GM23248 (cell line): ENCODE measurements around the gene NLGN4Y. TPM values are rescaled to one million over a fixed set of nuclear protein-coding genes. Genes with fewer than 3 reads are reported as not detected.

Experiments used
- DNase-seq: peaks from one replicate; pipeline ENCODE4 v3.0.0-alpha.2; 2015
- H2AFZ ChIP-seq: fragments of 200-600 bp; sonication (generic); 2 replicates; pipeline ENCODE4 v1.6.1; 2016; ENCODE audit warnings: antibody characterized with exemption
- H3F3A ChIP-seq: fragments of 200-600 bp; sonication (generic); 2 replicates; pipeline ENCODE4 v1.6.1; 2016; ENCODE audit warnings: mild to moderate bottlenecking, antibody characterized with exemption, mixed run types; ENCODE audit not compliant: insufficient read depth
- H3K27ac ChIP-seq: fragments of 200-600 bp; sonication (generic); 2 replicates; pipeline ENCODE4 v1.5.1; 2016; ENCODE audit warnings: mild to moderate bottlenecking
- H3K27me3 ChIP-seq: fragments of 200-600 bp; sonication (generic); replicated peaks from 2 replicates; pipeline ENCODE4 v1.6.1; 2016; ENCODE audit warnings: mild to moderate bottlenecking; ENCODE audit not compliant: insufficient read depth
- H3K36me3 ChIP-seq: fragments of 200-600 bp; sonication (generic); 2 replicates; pipeline ENCODE4 v1.6.1; 2016; ENCODE audit warnings: low read depth, mild to moderate bottlenecking
- H3K4me1 ChIP-seq: fragments of 200-600 bp; sonication (generic); 2 replicates; pipeline ENCODE4 v1.6.1; 2016; ENCODE audit warnings: mild to moderate bottlenecking; ENCODE audit not compliant: insufficient read depth
- H3K4me2 ChIP-seq: fragments of 200-600 bp; sonication (generic); one replicate; pipeline ENCODE4 v1.6.1; 2016; ENCODE audit warnings: mild to moderate bottlenecking; ENCODE audit not compliant: unreplicated experiment
- H3K4me3 ChIP-seq: fragments of 200-600 bp; sonication (generic); 2 replicates; pipeline ENCODE4 v1.5.1; 2016; ENCODE audit warnings: mild to moderate bottlenecking
- H3K79me2 ChIP-seq: fragments of 200-600 bp; sonication (generic); 2 replicates; pipeline ENCODE4 v1.6.1; 2016; ENCODE audit warnings: mild to moderate bottlenecking; ENCODE audit not compliant: insufficient read depth
- H3K9ac ChIP-seq: fragments of 200-600 bp; sonication (generic); 2 replicates; pipeline ENCODE4 v1.6.1; 2016; ENCODE audit warnings: mild to moderate bottlenecking
- H3K9me2 ChIP-seq: fragments of 200-600 bp; sonication (generic); 2 replicates; pipeline ENCODE4 v1.6.1; 2016; ENCODE audit warnings: mixed run types, mild to moderate bottlenecking, moderate library complexity; ENCODE audit not compliant: insufficient read depth
- H3K9me3 ChIP-seq: fragments of 200-600 bp; sonication (generic); one replicate; pipeline ENCODE4 v1.6.1; 2017; ENCODE audit warnings: low read depth
- H4K20me1 ChIP-seq: fragments of 200-600 bp; sonication (generic); 2 replicates; pipeline ENCODE4 v1.6.0; 2016; ENCODE audit not compliant: insufficient read depth
- EZH2 ChIP-seq: fragments of 200-600 bp; sonication (generic); IDR thresholded peaks from 2 replicates; pipeline ENCODE4 v1.6.1; 2018; ENCODE audit warnings: antibody characterized with exemption, mild to moderate bottlenecking; ENCODE audit not compliant: insufficient read depth, poor library complexity, severe bottlenecking
- EZH2phosphoT487 ChIP-seq: fragments of 200-600 bp; sonication (generic); IDR thresholded peaks from 2 replicates; pipeline ENCODE4 v1.6.1; 2018; ENCODE audit warnings: antibody characterized with exemption, moderate library complexity, mild to moderate bottlenecking, low read depth; ENCODE audit not compliant: insufficient read depth
- WGBS, 2 experiments: methylation state at CpG; one replicate each; pipeline ENCODE4 v1.1.6; 2015 to 2017; ENCODE audit warnings: low lambda C conversion rate in 2 of 2, low coverage in 1 of 2; ENCODE audit errors: missing lambda C conversion rate in 2 of 2; 5-methylcytosine and 5-hydroxymethylcytosine counted together
- in situ Hi-C: fragments of 300-500 bp; cut with MboI; formaldehyde crosslinking; loops from 2 replicates; pipeline ENCODE4 v1.15.0; 2020
- polyA plus RNA-seq: library from polyadenylated mRNA; unstranded; fragments of >200 nt; fragmentation: Nextera tagmentation; extraction: Ambion mirVana; gene quantifications from 2 replicates; pipeline ENCODE4 v1.2.1, GENCODE V29; 2016
- total RNA-seq: library from RNA; depleted of rRNA; stranded (reverse); fragments of >200 nt; shearing (Covaris generic); gene quantifications from 2 replicates; pipeline ENCODE4 v1.2.3, GENCODE V29; 2014; rRNA removed

Gene NLGN4Y
- 16.9 and 27.6 TPM in 2 replicates for total RNA-seq
- polyA plus RNA-seq: 9.6 and 10.8 TPM in 2 replicates

GRCh38 chrY:14524272-14525231 lies at the start of gene NLGN4Y:
Gene NLGN4Y (plus strand): TSS chrY:14524529. CDS start chrY:14622120, 97,591 bp downstream.
- no peaks in the 10 kb centered on the region for H3F3A ChIP-seq
- WGBS, 2 experiments: 1 to 2% methylated on average over 26 to 33 of the region's 65 CpGs
- peak within 1 kb of the TSS; percentile 90 for H3K9ac ChIP-seq
- peak within 1 kb of the TSS; percentile 96 for H2AFZ ChIP-seq
- no peaks in the 10 kb centered on the region for H3K36me3 ChIP-seq
- H3K9me2 ChIP-seq: no peaks in the 10 kb centered on the region
- H3K9me3 ChIP-seq: no peaks in the 10 kb centered on the region
- H3K27me3 ChIP-seq: no peaks in the 10 kb centered on the region
- peak; percentile 47 for DNase-seq
- TF ChIP-seq EZH2 (no peak), EZH2phosphoT487 (no peak)
- peak within 1 kb of the TSS; percentile 81 for H3K4me2 ChIP-seq
- peaks cover 5% of the 10 kb centered on the region; the same call in 1 of the 2 replicates for H3K4me1 ChIP-seq
- H3K27ac ChIP-seq: no peak within 1 kb of the TSS
- H3K79me2 ChIP-seq: no peaks in the 10 kb centered on the region
- in situ Hi-C loops: no loop called here
- peak within 1 kb of the TSS; percentile 83 for H3K4me3 ChIP-seq
- no peaks in the 10 kb centered on the region for H4K20me1 ChIP-seq

- TF ChIP-seq EZH2: no peak
- no peak for TF ChIP-seq EZH2phosphoT487
- Histone ChIP-seq H3K27me3 (no peaks in the 10 kb centered on the region), H3K4me2 (no peak overlapping the region), H3F3A (no peaks in the 10 kb centered on the region), H3K36me3 (no peaks in the 10 kb centered on the region), H4K20me1 (no peaks in the 10 kb centered on the region), H3K79me2 (no peaks in the 10 kb centered on the region), H3K9ac (no peak overlapping the region), H3K9me3 (no peaks in the 10 kb centered on the region), H2AFZ (no peak overlapping the region), H3K27ac (no peak overlapping the region), H3K4me3 (no peak overlapping the region), H3K4me1 (no peaks in the 10 kb centered on the region), H3K9me2 (no peaks in the 10 kb centered on the region)
- in situ Hi-C loops: loop anchor here (25.0 kb wide), 1 partner anchor 99 kb away; no protein-coding TSS in a partner anchor
- no peak for DNase-seq
Observed at GRCh38 chrY:14485935-14486334, 38.4 kb upstream of the NLGN4Y start.

GRCh38 chrY:14490226-14490625 lies 34.1 kb upstream of the NLGN4Y start:
- H3K4me1 ChIP-seq: no peaks in the 10 kb centered on the region
- H3K9ac ChIP-seq: no peak overlapping the region
- in situ Hi-C loops: loop anchor here (25.0 kb wide), 1 partner anchor 103 kb away; no protein-coding TSS in a partner anchor
- no peaks in the 10 kb centered on the region for H3K9me2 ChIP-seq
- H3K9me3 ChIP-seq: no peaks in the 10 kb centered on the region
- H4K20me1 ChIP-seq: no peaks in the 10 kb centered on the region
- TF ChIP-seq EZH2 (no peak), EZH2phosphoT487 (no peak)
- H3K27ac ChIP-seq: no peak overlapping the region
- no peaks in the 10 kb centered on the region for H3K27me3 ChIP-seq
- H3K4me3 ChIP-seq: no peak overlapping the region
- no peak for DNase-seq
- WGBS, 2 experiments: 11 to 13% methylated on average over 1 of the region's 1 CpG
- H3K36me3 ChIP-seq: no peaks in the 10 kb centered on the region
- H3F3A ChIP-seq: no peaks in the 10 kb centered on the region
- no peak overlapping the region for H2AFZ ChIP-seq
- H3K79me2 ChIP-seq: no peaks in the 10 kb centered on the region
- H3K4me2 ChIP-seq: no peak overlapping the region

- Histone ChIP-seq H3K4me1 (no peaks in the 10 kb centered on the region), H3K4me2 (no peak overlapping the region), H3K9me3 (no peaks in the 10 kb centered on the region), H2AFZ (no peak overlapping the region), H3F3A (no peaks in the 10 kb centered on the region), H3K36me3 (no peaks in the 10 kb centered on the region), H3K9me2 (no peaks in the 10 kb centered on the region), H4K20me1 (no peaks in the 10 kb centered on the region), H3K27me3 (no peaks in the 10 kb centered on the region), H3K79me2 (no peaks in the 10 kb centered on the region), H3K27ac (no peak overlapping the region), H3K9ac (no peak overlapping the region), H3K4me3 (no peak overlapping the region)
- in situ Hi-C loops: loop anchor here (25.0 kb wide), 1 partner anchor 111 kb away; no protein-coding TSS in a partner anchor
- DNase-seq: no peak
- TF ChIP-seq EZH2 (no peak), EZH2phosphoT487 (no peak)
- WGBS, 2 experiments: 24 to 47% methylated on average over 2 of the region's 2 CpGs
Observed at GRCh38 chrY:14498071-14498470, 26.3 kb upstream of the NLGN4Y start.
